ENCODE data around the gene PALS2. TPM values are rescaled to one million over a fixed set of nuclear protein-coding genes. Genes with fewer than 3 reads are reported as not detected.

Gene PALS2
- total and polyA plus RNA-seq, 9 of the 15 experiments (the other 6 are each of a cell fraction or from before 2014, with no cell fraction given): 5.9 to 35.0 (median 17.7) TPM

DNA sequence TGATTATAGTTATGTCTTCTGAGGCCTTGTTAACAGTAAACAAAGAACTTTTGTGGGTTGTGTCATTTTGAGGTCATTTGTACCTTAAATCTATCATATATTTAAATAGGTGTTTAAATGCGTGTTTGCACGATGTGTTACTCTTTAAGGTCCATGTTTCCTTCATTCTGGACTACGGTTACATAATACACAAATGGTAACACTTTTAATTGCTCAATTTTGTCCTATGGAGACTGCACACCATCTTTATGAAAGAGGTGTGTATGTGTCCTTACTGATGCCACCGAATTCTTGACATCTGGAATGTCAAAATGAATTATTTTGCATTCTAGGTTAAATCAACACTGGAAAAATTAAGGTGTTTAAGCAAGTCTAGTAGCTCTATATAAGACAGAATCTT, 1.7 kb downstream of the PALS2 start (continued):
- TF ChIP-seq E2F4 (CRISPR knock-in tag; IDR thresholded peaks at IDR 0.05; ENCODE audit: low read depth) (no peak), CEBPG (CRISPR knock-in tag; IDR thresholded peaks at IDR 0.05) (no peak), CEBPG (tag; conservative IDR thresholded peaks at IDR 0.05 in 1 of 2, IDR thresholded peaks at IDR 0.05 in 1 of 2) (0 out of 4 replicates have a peak, but pooled peaks of 1 of the 2 experiments have one; percentile 16)

- peaks cover 16% of the 10 kb centered on the region for H4K20me1 ChIP-seq (replicated peaks; ENCODE audit: control insufficient read depth, insufficient read depth, low read length)
- ChIA-PET POLR2A (interaction anchor here (0.6 to 1.6 kb wide), 4 partner anchors 12 to 73 kb away, joined by 3 to 6 read pairs (median 3); no protein-coding TSS in a partner anchor), CTCF (ENCODE audit: low intra/inter-chr PET ratio) (interaction anchor here (1.4 kb wide), 1 partner anchor 90 kb away, joined by 6 read pairs; no protein-coding TSS in a partner anchor)
- H3K79me2 ChIP-seq (ENCODE audit: control insufficient read depth, insufficient read depth, low read length): peaks cover 77% of the 10 kb centered on the region
- no peaks in the 10 kb centered on the region for H3K9me1 ChIP-seq (ENCODE audit: control insufficient read depth, insufficient read depth, low read length)
- no TSS peak for BruUV-seq (replicated peaks)
- H3K27me3 ChIP-seq (ENCODE audit: control insufficient read depth in 2 of 2, insufficient read depth in 2 of 2, low read length in 2 of 2): peaks cover 0 to 3% of the 10 kb centered on the region in 2 experiments; a peak in 1 of 5 replicates
- no peaks in the 10 kb centered on the region; the same call in 2 of the 3 replicates for H3K36me3 ChIP-seq (ENCODE audit: control insufficient read depth, insufficient read depth, low read length)
- H3K27ac ChIP-seq (ENCODE audit: extremely low read depth, low read depth, low read length): no peak overlapping the region
- intact Hi-C loops (cut with micrococcal nuclease): loop anchor here (1.0 kb wide), 1 partner anchor 89 kb away; no protein-coding TSS in a partner anchor
- in situ Hi-C loops (cut with MboI): no loop called here
- no peak overlapping the region for H2AFZ ChIP-seq (ENCODE audit: low read depth, low read length)
- ATAC-seq (peak; percentile 58), DNase-seq (ENCODE audit: extremely low read depth in 1 of 4, low spot score in 3 of 4) (peak; percentile 28 to 73 (median 48)), FAIRE-seq (peak; percentile 74)
- peaks cover 11 to 23% of the 10 kb centered on the region in 2 experiments; a peak in 4 of 5 replicates for H3K4me1 ChIP-seq (replicated peaks in 1 of 2; ENCODE audit: control insufficient read depth in 2 of 2, insufficient read depth in 2 of 2, low read length in 2 of 2)
- no peaks in the 10 kb centered on the region for H3K9me3 ChIP-seq (replicated peaks; ENCODE audit: control insufficient read depth, insufficient read depth, low read depth, low read length)
- WGBS (ENCODE audit: insufficient coverage, low coverage, missing lambda C conversion rate): 6% methylated on average over 2 of the region's 2 CpGs
- H3K4me3 ChIP-seq: no peak overlapping the region
- H3K4me2 ChIP-seq (ENCODE audit: insufficient read depth, low read length): no peak overlapping the region
- H3K9ac ChIP-seq (ENCODE audit: insufficient read depth in 1 of 2, low read depth in 2 of 2, low read length in 2 of 2): no peak overlapping the region
- TF ChIP-seq RBFOX2 (IDR thresholded peaks at IDR 0.05; ENCODE audit: low read depth, low read length) (0 out of 2 replicates have a peak, but pooled peaks have one; percentile 32), REST (IDR thresholded peaks at IDR 0.05; ENCODE audit: borderline replicate concordance) (peak; percentile 27; the same call in 1 of the 2 replicates), REST (CRISPR knock-in tag; IDR thresholded peaks at IDR 0.05; ENCODE audit: low read depth) (no peak)
Observed at GRCh38 chr7:24576171-24577025, 3.1 kb downstream of the PALS2 start.
